GM18526 (cell line): ENCODE measurements around the gene TNNI3K.

Source experiments
- POLR2A ChIP-seq: IDR thresholded peaks from 3 replicates; pipeline ENCODE4 v1.6.1; 2011; ENCODE audit not compliant: insufficient read length; ENCODE audit errors: extremely low read depth

The TNNI3K gene

GRCh38 chr1:74430342-74430934 lies 195.3 kb downstream of the TNNI3K start:
- no peak for TF ChIP-seq POLR2A

- TF ChIP-seq POLR2A, result no peak
Measured at GRCh38 chr1:74431531-74431930, 196.3 kb downstream of the TNNI3K start.

GRCh38 chr1:74432325-74432724 lies 197.1 kb downstream of the TNNI3K start:
- no peak for TF ChIP-seq POLR2A

GRCh38 chr1:74434321-74434720 lies 199.1 kb downstream of the TNNI3K start:
- TF ChIP-seq POLR2A, result no peak

- TF ChIP-seq POLR2A, result no peak
Measured at GRCh38 chr1:74436078-74436477, 200.9 kb downstream of the TNNI3K start.

- no peak for TF ChIP-seq POLR2A
Measured at GRCh38 chr1:74437035-74437434, 201.8 kb downstream of the TNNI3K start.

GRCh38 chr1:74452035-74452434 lies 216.8 kb downstream of the TNNI3K start:
- TF ChIP-seq POLR2A, result no peak

- no peak for TF ChIP-seq POLR2A
Measured at GRCh38 chr1:74453277-74453676, 218.1 kb downstream of the TNNI3K start.

- TF ChIP-seq POLR2A, result no peak
Measured at GRCh38 chr1:74455390-74455789, 220.2 kb downstream of the TNNI3K start.

GRCh38 chr1:74457253-74457652 lies 222.1 kb downstream of the TNNI3K start:
- TF ChIP-seq POLR2A, result no peak

- TF ChIP-seq POLR2A, result no peak
Measured at GRCh38 chr1:74463333-74463988, 228.3 kb downstream of the TNNI3K start.

- no peak for TF ChIP-seq POLR2A
Measured at GRCh38 chr1:74464037-74464436, 228.8 kb downstream of the TNNI3K start.

GRCh38 chr1:74465193-74465681 lies 230.1 kb downstream of the TNNI3K start:
- no peak for TF ChIP-seq POLR2A

GRCh38 chr1:74467786-74468377 lies 232.7 kb downstream of the TNNI3K start:
- no peak for TF ChIP-seq POLR2A

- TF ChIP-seq POLR2A, result no peak
Measured at GRCh38 chr1:74468982-74469603, 233.9 kb downstream of the TNNI3K start.

- TF ChIP-seq POLR2A, result no peak
Measured at GRCh38 chr1:74470251-74470650, 235.1 kb downstream of the TNNI3K start.
